NT2/D1 (cell line): Measurements from ENCODE around the gene PLEKHD1.

Experiments used
- SUZ12 ChIP-seq: IDR thresholded peaks from 2 replicates; pipeline ENCODE4 v1.6.1; 2011; ENCODE audit not compliant: insufficient read length, insufficient read depth; ENCODE audit errors: extremely low read depth
- YY1 ChIP-seq: IDR thresholded peaks from 2 replicates; pipeline ENCODE4 v1.6.1; 2011; ENCODE audit not compliant: insufficient read length, insufficient read depth
- ZNF274 ChIP-seq: IDR thresholded peaks from 2 replicates; pipeline ENCODE4 v1.6.1; 2011; ENCODE audit warnings: mild to moderate bottlenecking, low read depth, low read length

DNA sequence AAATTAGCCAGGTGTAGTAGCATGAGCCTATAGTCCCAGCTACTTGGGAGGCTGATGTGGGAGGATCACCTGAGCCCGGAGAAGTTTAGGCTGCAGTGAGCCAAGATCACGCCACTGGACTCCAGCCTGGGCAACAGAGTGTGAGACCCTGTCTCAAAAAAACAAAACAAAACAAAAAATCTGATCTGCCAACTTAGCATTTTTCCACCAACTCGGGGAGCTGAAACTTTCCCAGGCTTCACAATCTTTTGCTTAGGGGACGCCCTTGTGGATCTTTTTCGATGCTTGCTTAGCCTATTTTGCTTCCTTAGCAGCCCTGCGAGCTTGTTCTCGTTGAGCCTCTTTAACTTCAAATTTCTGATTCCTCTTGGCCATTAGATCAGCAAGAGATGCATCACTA is 76.3 kb downstream of the PLEKHD1 start:
- TF ChIP-seq SUZ12 (no peak), YY1 (no peak), ZNF274 (no peak)
